GM11168 (cell line): ENCODE measurements around the gene FOS.

Source experiments
- in situ Hi-C: fragments of 300-500 bp; cut with MboI; formaldehyde crosslinking; loops from one replicate; pipeline ENCODE4 v1.12.0; 2022; ENCODE audit warnings: low sequenced_read_pairs; ENCODE audit not compliant: unreplicated experiment

Gene FOS

DNA sequence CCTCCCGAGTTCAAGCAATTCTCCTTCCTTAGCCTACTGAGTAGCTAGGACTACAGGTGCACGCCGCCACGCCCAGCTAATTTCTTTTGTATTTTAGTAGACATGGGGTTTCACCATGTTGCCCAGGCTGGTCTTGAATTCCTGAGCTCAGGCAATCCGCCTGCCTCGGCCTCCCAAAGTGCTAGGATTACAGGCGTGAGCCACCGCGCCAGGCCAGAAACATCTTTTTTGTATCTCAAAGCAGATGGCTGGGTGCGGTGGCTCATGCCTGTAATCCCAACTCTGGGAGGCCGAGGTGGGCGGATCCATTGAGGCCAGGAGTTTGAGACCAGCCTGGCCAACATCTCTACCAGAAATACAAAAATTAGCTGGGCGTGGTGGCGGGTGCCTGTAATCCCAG is 30.9 kb downstream of the FOS start:
- in situ Hi-C loops: loop anchor here (10.0 kb wide), 1 partner anchor 255 kb away; no protein-coding TSS in a partner anchor

GRCh38 chr14:75310295-75311111 is 31.9 kb downstream of the FOS start:
- in situ Hi-C loops: loop anchor here (5.0 to 10.0 kb wide), 2 partner anchors 127 to 174 kb away; no protein-coding TSS in a partner anchor

GRCh38 chr14:75311356-75311755 is 32.7 kb downstream of the FOS start:
- in situ Hi-C loops: loop anchor here (5.0 to 10.0 kb wide), 2 partner anchors 126 to 173 kb away; no protein-coding TSS in a partner anchor

GRCh38 chr14:75312341-75312740 is 33.7 kb downstream of the FOS start:
- in situ Hi-C loops: loop anchor here (5.0 to 10.0 kb wide), 2 partner anchors 125 to 172 kb away; no protein-coding TSS in a partner anchor

- in situ Hi-C loops: loop anchor here (5.0 to 10.0 kb wide), 2 partner anchors 124 to 172 kb away; no protein-coding TSS in a partner anchor
Measured at GRCh38 chr14:75313294-75313693, 34.7 kb downstream of the FOS start.

GRCh38 chr14:75315144-75315543 is 36.5 kb downstream of the FOS start:
- in situ Hi-C loops: loop anchor here (10.0 kb wide), 1 partner anchor 170 kb away; no protein-coding TSS in a partner anchor

- in situ Hi-C loops: loop anchor here (10.0 kb wide), 1 partner anchor 168 kb away; no protein-coding TSS in a partner anchor
Measured at GRCh38 chr14:75317148-75317547, 38.5 kb downstream of the FOS start.

- in situ Hi-C loops: loop anchor here (10.0 kb wide), 1 partner anchor 166 kb away; no protein-coding TSS in a partner anchor
Measured at GRCh38 chr14:75318353-75318752, 39.7 kb downstream of the FOS start.

DNA sequence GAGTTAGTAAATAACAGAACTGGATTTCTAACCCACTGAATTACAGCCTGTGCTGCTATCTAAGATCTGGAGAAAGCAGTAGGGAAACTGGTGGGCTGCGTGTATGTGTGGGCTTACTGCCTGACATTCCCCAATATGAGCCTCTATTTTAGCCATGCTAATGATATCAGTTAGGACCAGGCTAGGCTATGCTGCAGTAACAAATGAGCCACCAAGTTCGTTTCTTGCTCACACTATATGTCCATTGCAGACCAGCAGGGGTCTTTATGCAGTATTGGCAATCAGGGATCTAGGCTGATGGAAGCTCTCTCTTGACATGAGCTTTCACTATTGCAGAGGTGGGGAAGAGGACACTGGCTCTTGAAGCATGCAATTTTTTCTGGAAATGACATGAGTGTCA is 40.4 kb downstream of the FOS start:
- in situ Hi-C loops: loop anchor here (10.0 kb wide), 1 partner anchor 166 kb away; no protein-coding TSS in a partner anchor

- in situ Hi-C loops: no loop called here
Measured at GRCh38 chr14:75320196-75320595, 41.6 kb downstream of the FOS start.

- in situ Hi-C loops: no loop called here
Measured at GRCh38 chr14:75322746-75323145, 44.1 kb downstream of the FOS start.

DNA sequence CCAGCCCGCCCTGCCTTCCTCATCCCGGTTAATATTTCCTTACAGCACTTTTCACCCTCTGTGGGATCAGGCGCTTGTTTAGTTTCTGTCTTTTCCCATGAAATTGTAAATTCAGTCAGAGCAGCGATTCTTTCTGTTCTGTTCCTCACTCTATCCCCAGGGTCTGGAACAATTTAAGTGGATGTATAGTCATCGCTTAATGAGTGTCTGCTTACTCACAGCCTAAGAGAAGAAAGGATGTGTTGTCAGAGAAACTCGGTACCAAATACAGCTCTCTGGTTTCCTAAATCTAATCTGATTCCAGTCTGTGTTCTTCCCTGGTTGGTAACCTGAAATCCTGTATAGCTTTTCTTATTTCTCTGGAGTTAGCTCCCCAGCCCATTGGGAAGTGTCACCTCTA is 44.9 kb downstream of the FOS start:
- in situ Hi-C loops: no loop called here

- in situ Hi-C loops: no loop called here
Measured at GRCh38 chr14:75328558-75329155, 50.0 kb downstream of the FOS start.

DNA sequence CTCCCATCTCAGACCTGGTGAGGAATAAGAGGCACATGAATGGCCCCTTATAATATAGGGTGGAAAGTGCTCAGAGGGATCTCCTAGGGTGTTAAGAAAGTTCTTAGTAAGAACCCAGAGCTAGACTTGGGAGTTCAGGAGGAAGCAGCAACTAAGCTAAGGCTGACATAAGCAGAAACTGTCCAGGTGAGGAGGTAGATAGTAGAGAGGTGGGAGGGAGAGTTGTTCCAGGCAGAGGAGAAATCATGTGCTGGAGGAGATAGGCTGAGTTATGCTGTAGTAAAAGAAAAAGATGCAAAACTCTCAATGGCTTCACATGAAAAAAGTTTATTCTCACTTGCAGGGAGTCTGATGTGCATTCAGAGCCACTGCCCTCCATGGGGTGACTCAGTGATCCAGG is 50.7 kb downstream of the FOS start:
- in situ Hi-C loops: no loop called here

- in situ Hi-C loops: no loop called here
Measured at GRCh38 chr14:75331471-75331870, 52.8 kb downstream of the FOS start.
